ENCODE measurements around the gene GARNL3. TPM values are rescaled to one million over a fixed set of nuclear protein-coding genes. Genes with fewer than 3 reads are reported as not detected.
A peak's percentile ranks its signal among the peaks of the same experiment; 100 is the strongest.

The GARNL3 gene
- total RNA-seq, 1 donor from 2014 or later, result 19.7 TPM

- H3K27me3 Mint-ChIP-seq, result no peaks in the 10 kb centered on the region
- no peak overlapping the region for H3K4me3 Mint-ChIP-seq
- H3K4me1 Mint-ChIP-seq (ENCODE audit: unreplicated experiment), result peaks cover 17% of the 10 kb centered on the region
- no peak overlapping the region for H3K27ac Mint-ChIP-seq
- no peak for DNase-seq (ENCODE audit: extremely low spot score, unreplicated experiment)
- no peaks in the 10 kb centered on the region for H3K9me3 Mint-ChIP-seq
- H3K36me3 Mint-ChIP-seq, result peaks cover 3% of the 10 kb centered on the region
- TF ChIP-seq CTCF (conservative IDR thresholded peaks at IDR 0.05), result peak; percentile 26
These were observed 120.3 kb downstream of the GARNL3 start for GRCh38 chr9:127384901-127385300.

GRCh38 chr9:127386249-127386648 is 121.7 kb downstream of the GARNL3 start:
- Mint-ChIP-seq H3K27me3 (no peaks in the 10 kb centered on the region), H3K9me3 (no peaks in the 10 kb centered on the region), H3K4me3 (no peak overlapping the region), H3K4me1 (ENCODE audit: unreplicated experiment) (peaks cover 24% of the 10 kb centered on the region), H3K27ac (no peak overlapping the region), H3K36me3 (no peaks in the 10 kb centered on the region)
- TF ChIP-seq CTCF (conservative IDR thresholded peaks at IDR 0.05), result no peak
- DNase-seq (ENCODE audit: extremely low spot score, unreplicated experiment), result no peak

GRCh38 chr9:127386981-127387380 is 122.4 kb downstream of the GARNL3 start:
- Mint-ChIP-seq H3K4me3 (no peak overlapping the region), H3K9me3 (no peaks in the 10 kb centered on the region)
- no peak for TF ChIP-seq CTCF (conservative IDR thresholded peaks at IDR 0.05)

GRCh38 chr9:127388037-127388855 is 123.7 kb downstream of the GARNL3 start:
- Mint-ChIP-seq H3K27me3 (no peaks in the 10 kb centered on the region), H3K36me3 (no peaks in the 10 kb centered on the region), H3K27ac (peak overlapping the region; percentile 89), H3K9me3 (no peaks in the 10 kb centered on the region), H3K4me1 (ENCODE audit: unreplicated experiment) (peaks cover 34% of the 10 kb centered on the region), H3K4me3 (peak overlapping the region; percentile 32)
- TF ChIP-seq CTCF (conservative IDR thresholded peaks at IDR 0.05), result no peak
- no peak for DNase-seq (ENCODE audit: extremely low spot score, unreplicated experiment)

More at GRCh38 chr9:127386981-127387380, 122.4 kb downstream of the GARNL3 start:
- H3K36me3 Mint-ChIP-seq, result no peaks in the 10 kb centered on the region
- no peak overlapping the region for H3K27ac Mint-ChIP-seq
- no peaks in the 10 kb centered on the region for H3K27me3 Mint-ChIP-seq
- peaks cover 25% of the 10 kb centered on the region for H3K4me1 Mint-ChIP-seq (ENCODE audit: unreplicated experiment)
- DNase-seq (ENCODE audit: extremely low spot score, unreplicated experiment), result no peak

GRCh38 chr9:127388856-127389238 is 124.3 kb downstream of the GARNL3 start:
- DNase-seq (ENCODE audit: extremely low spot score, unreplicated experiment), result no peak
- Mint-ChIP-seq H3K4me3 (peak overlapping the region; percentile 32), H3K9me3 (no peaks in the 10 kb centered on the region), H3K27ac (peak overlapping the region; percentile 89), H3K36me3 (no peaks in the 10 kb centered on the region), H3K27me3 (no peaks in the 10 kb centered on the region), H3K4me1 (ENCODE audit: unreplicated experiment) (peaks cover 39% of the 10 kb centered on the region)
- TF ChIP-seq CTCF (conservative IDR thresholded peaks at IDR 0.05), result no peak

Data from type B pancreatic cell (in vitro differentiated cells).